CD14-positive monocyte (primary cell): ENCODE data around the gene IKZF2. TPM values are rescaled to one million over a fixed set of nuclear protein-coding genes. Genes with fewer than 3 reads are reported as not detected.

Experiments
- DNase-seq, 3 donors: peaks; one replicate each; pipeline ENCODE4 v3.0.0-alpha.2; 2011 to 2022
- H2AFZ ChIP-seq: 2 replicates; pipeline ENCODE4 v1.6.0; 2012; ENCODE audit warnings: mild to moderate bottlenecking, low read depth, low read length, inconsistent platforms; ENCODE audit not compliant: insufficient read depth, poor library complexity, severe bottlenecking
- H3K27ac ChIP-seq, 2 donors: 1 replicate in 1 of 2; 2 replicates in 1 of 2; pipeline ENCODE4 v1.5.1; 2012 to 2013; ENCODE audit warnings: low read length in 2 of 2, control low read depth in 1 of 2, inconsistent platforms in 1 of 2, low read depth in 1 of 2, mild to moderate bottlenecking in 1 of 2
- H3K27me3 ChIP-seq, 2 donors: one replicate each; pipeline versions ENCODE4 v1.6.0 to v1.6.1; 2011 to 2013; ENCODE audit warnings: low read length in 2 of 2; ENCODE audit not compliant: control insufficient read depth in 2 of 2, insufficient read depth in 2 of 2
- H3K36me3 ChIP-seq, 2 donors: replicated peaks in 1 of 2; 1 replicate in 1 of 2; 2 replicates in 1 of 2; pipeline versions ENCODE4 v1.5.1 to v1.6.1; 2012 to 2013; ENCODE audit warnings: low read length in 2 of 2, control low read depth in 1 of 2, inconsistent platforms in 1 of 2, mild to moderate bottlenecking in 1 of 2; ENCODE audit not compliant: insufficient read depth in 2 of 2, control insufficient read depth in 1 of 2
- H3K4me1 ChIP-seq, 2 donors: 1 replicate in 1 of 2; 2 replicates in 1 of 2; pipeline versions ENCODE4 v1.5.1 to v1.6.1; 2012 to 2013; ENCODE audit warnings: low read length in 2 of 2, control low read depth in 1 of 2, inconsistent platforms in 1 of 2, mild to moderate bottlenecking in 1 of 2, moderate library complexity in 1 of 2; ENCODE audit not compliant: insufficient read depth in 2 of 2, control insufficient read depth in 1 of 2
- H3K4me2 ChIP-seq: replicated peaks from 2 replicates; pipeline ENCODE3; 2012; ENCODE audit warnings: low read length, moderate library complexity, mild to moderate bottlenecking; ENCODE audit not compliant: poor library complexity, severe bottlenecking; ENCODE audit errors: extremely low read depth
- H3K4me3 ChIP-seq, 3 experiments: fragments of 200-600 bp in 1 of 3; sonication (generic) in 1 of 3; replicated peaks in 1 of 3; 1 replicate in 2 of 3; 2 replicates in 1 of 3; pipeline ENCODE4 v1.5.1; 2011 to 2013; ENCODE audit warnings: low read length in 3 of 3, mild to moderate bottlenecking in 3 of 3, control low read depth in 2 of 3, low read depth in 2 of 3, inconsistent platforms in 1 of 3, moderate library complexity in 1 of 3
- H3K79me2 ChIP-seq: 2 replicates; pipeline ENCODE4 v1.6.0; 2012; ENCODE audit warnings: mild to moderate bottlenecking, control low read depth, inconsistent platforms, low read length, moderate library complexity; ENCODE audit not compliant: insufficient read depth
- H3K9ac ChIP-seq: 2 replicates; pipeline ENCODE4 v1.6.0; 2017; ENCODE audit warnings: low read length, mild to moderate bottlenecking; ENCODE audit not compliant: insufficient read depth, poor library complexity, severe bottlenecking
- H3K9me3 ChIP-seq, 2 donors: replicated peaks in 1 of 2; 1 replicate in 1 of 2; 2 replicates in 1 of 2; pipeline versions ENCODE4 v1.5.1 to v1.6.1; 2012 to 2013; ENCODE audit warnings: low read length in 2 of 2, control low read depth in 1 of 2; ENCODE audit not compliant: control insufficient read depth in 1 of 2, insufficient read depth in 1 of 2
- H4K20me1 ChIP-seq: 2 replicates; pipeline ENCODE4 v1.6.0; 2012; ENCODE audit warnings: mild to moderate bottlenecking, low read length, control low read depth, moderate library complexity; ENCODE audit not compliant: insufficient read depth
- H3K27ac Mint-ChIP-seq, 7 donors: one replicate each; pipeline ENCODE4 v1.8.0; 2020; ENCODE audit warnings: mild to moderate bottlenecking in 7 of 7, mixed read lengths in 7 of 7, moderate library complexity in 6 of 7, inconsistent platforms in 2 of 7
- H3K27me3 Mint-ChIP-seq, 3 donors: one replicate each; pipeline ENCODE4 v1.8.0; 2021 to 2022; ENCODE audit warnings: low read depth in 3 of 3, mild to moderate bottlenecking in 3 of 3, mixed read lengths in 3 of 3, moderate library complexity in 3 of 3, inconsistent platforms in 1 of 3
- H3K36me3 Mint-ChIP-seq, 2 donors: one replicate each; pipeline ENCODE4 v1.8.0; 2020; ENCODE audit warnings: mixed read lengths in 2 of 2, inconsistent platforms in 1 of 2, mild to moderate bottlenecking in 1 of 2
- H3K4me1 Mint-ChIP-seq: one replicate; pipeline ENCODE4 v1.8.0; 2020; ENCODE audit warnings: mild to moderate bottlenecking, mixed read lengths
- H3K4me3 Mint-ChIP-seq, 2 donors: one replicate each; pipeline ENCODE4 v1.8.0; 2020; ENCODE audit warnings: mild to moderate bottlenecking in 2 of 2, mixed read lengths in 2 of 2, moderate library complexity in 1 of 2
- H3K9me3 Mint-ChIP-seq, 7 donors: one replicate each; pipeline ENCODE4 v1.8.0; 2020 to 2022; ENCODE audit warnings: mixed read lengths in 7 of 7, mild to moderate bottlenecking in 6 of 7, moderate library complexity in 6 of 7, inconsistent platforms in 2 of 7
- CTCF ChIP-seq: fragments of 200-600 bp; IDR thresholded peaks from one replicate; pipeline ENCODE4 v1.8.0; 2022; ENCODE audit warnings: antibody characterized with exemption, mild to moderate bottlenecking
- WGBS: methylation state at CpG from one replicate; pipeline ENCODE4 v1.1.5; 2013; ENCODE audit warnings: missing lambda C conversion rate; ENCODE audit not compliant: insufficient coverage; 5-methylcytosine and 5-hydroxymethylcytosine counted together
- intact Hi-C, 2 donors: fragments of 100-400 bp; cut with micrococcal nuclease; formaldehyde crosslinking; loops; one replicate each; pipeline versions ENCODE4 v1.15.0 to v1.15.1; 2023
- polyA plus RNA-seq, 3 donors: library from polyadenylated mRNA; depleted of rRNA in 1 of 3; unstranded in 2 of 3; stranded (reverse) in 1 of 3; fragments of 300-500 nt in 2 of 3; fragments of >200 nt in 1 of 3; fragmentation: Illumina TruSeq in 2 of 3; gene quantifications; 1 replicate in 2 of 3; 2 replicates in 1 of 3; pipeline ENCODE4 v1.2.3, GENCODE V29; 2012 to 2021

Gene IKZF2
- polyA plus RNA-seq, 3 donors: 0.10 to 0.12 (median 0.11) TPM

GRCh38 chr2:213104092-213104902 lies 47.1 kb downstream of the IKZF2 start:
- intact Hi-C loops: no loop called here
- no peak overlapping the region for H3K4me2 ChIP-seq
- no peak overlapping the region for H2AFZ ChIP-seq

More at GRCh38 chr2:213104092-213104902, 47.1 kb downstream of the IKZF2 start:
- H3K27me3 ChIP-seq: no peaks in the 10 kb centered on the region
- no peaks in the 10 kb centered on the region for H3K4me1 Mint-ChIP-seq
- no peaks in the 10 kb centered on the region for H3K36me3 Mint-ChIP-seq
- no peaks in the 10 kb centered on the region for H3K36me3 ChIP-seq
- H3K4me3 Mint-ChIP-seq: no peak overlapping the region
- TF ChIP-seq CTCF: no peak
- no peaks in the 10 kb centered on the region for H3K9me3 Mint-ChIP-seq
- peak overlapping the region in 1 of 7 donors; percentile 17 for H3K27ac Mint-ChIP-seq
- no peak for DNase-seq
- H3K9ac ChIP-seq: no peak overlapping the region
- WGBS: 24% methylated on average over 2 of the region's 7 CpGs
- H3K27me3 Mint-ChIP-seq: no peaks in the 10 kb centered on the region
- H3K4me3 ChIP-seq: no peak overlapping the region
- H4K20me1 ChIP-seq: no peaks in the 10 kb centered on the region
- no peaks in the 10 kb centered on the region for H3K4me1 ChIP-seq
- no peak overlapping the region for H3K27ac ChIP-seq
- no peaks in the 10 kb centered on the region for H3K79me2 ChIP-seq
- H3K9me3 ChIP-seq: no peaks in the 10 kb centered on the region
